Measurements from ENCODE around the gene SHLD1.

The SHLD1 gene

GRCh38 chr20:5757949-5758348 is 7.7 kb downstream of the SHLD1 start:
- Histone ChIP-seq H4K20me1 (ENCODE audit: insufficient read depth, low read length) (no peaks in the 10 kb centered on the region), H3K4me2 (ENCODE audit: low read depth, low read length) (no peak overlapping the region), H3K4me1 (ENCODE audit: low read length) (no peaks in the 10 kb centered on the region), H3K9ac (ENCODE audit: low read length) (no peak overlapping the region), H3K9me2 (replicated peaks; ENCODE audit: insufficient read depth, low read length) (no peaks in the 10 kb centered on the region), H3F3A (ENCODE audit: insufficient read depth, low read length) (no peaks in the 10 kb centered on the region), H3K27ac (ENCODE audit: low read length) (no peak overlapping the region), H2AFZ (ENCODE audit: low read length) (no peak overlapping the region), H3K27me3 (replicated peaks; ENCODE audit: insufficient read depth, low read length) (no peaks in the 10 kb centered on the region), H3K9me3 (replicated peaks; ENCODE audit: insufficient read depth, low read length) (no peaks in the 10 kb centered on the region), H3K4me3 (ENCODE audit: low read length) (no peak overlapping the region), H3K36me3 (replicated peaks; ENCODE audit: insufficient read depth, low read length) (no peaks in the 10 kb centered on the region), H3K79me2 (ENCODE audit: low read length) (no peaks in the 10 kb centered on the region)
- DNase-seq = no peak
- no peak for TF ChIP-seq EZH2 (optimal IDR thresholded peaks at IDR 0.05; ENCODE audit: low read depth, low read length)
- no peak for TF ChIP-seq CTCF (IDR thresholded peaks at IDR 0.05; ENCODE audit: low read length)
- TF ChIP-seq EZH2phosphoT487 (IDR thresholded peaks at IDR 0.05; ENCODE audit: low read length) = no peak

- H3K9me2 ChIP-seq (replicated peaks; ENCODE audit: insufficient read depth, low read length) = no peaks in the 10 kb centered on the region
- H3F3A ChIP-seq (ENCODE audit: insufficient read depth, low read length) = peaks cover 11% of the 10 kb centered on the region
- no peaks in the 10 kb centered on the region for H3K36me3 ChIP-seq (replicated peaks; ENCODE audit: insufficient read depth, low read length)
- H3K9me3 ChIP-seq (replicated peaks; ENCODE audit: insufficient read depth, low read length) = no peaks in the 10 kb centered on the region
- no peak overlapping the region for H2AFZ ChIP-seq (ENCODE audit: low read length)
- no peak overlapping the region for H3K27ac ChIP-seq (ENCODE audit: low read length)
- no peak overlapping the region for H3K4me3 ChIP-seq (ENCODE audit: low read length)
- H4K20me1 ChIP-seq (ENCODE audit: insufficient read depth, low read length) = no peaks in the 10 kb centered on the region
- no peaks in the 10 kb centered on the region for H3K27me3 ChIP-seq (replicated peaks; ENCODE audit: insufficient read depth, low read length)
- DNase-seq = no peak
- H3K4me1 ChIP-seq (ENCODE audit: low read length) = peaks cover 14% of the 10 kb centered on the region
- H3K79me2 ChIP-seq (ENCODE audit: low read length) = no peaks in the 10 kb centered on the region
- TF ChIP-seq CTCF (IDR thresholded peaks at IDR 0.05; ENCODE audit: low read length) (no peak), EZH2 (optimal IDR thresholded peaks at IDR 0.05; ENCODE audit: low read depth, low read length) (no peak), EZH2phosphoT487 (IDR thresholded peaks at IDR 0.05; ENCODE audit: low read length) (no peak)
- H3K4me2 ChIP-seq (ENCODE audit: low read depth, low read length) = no peak overlapping the region
- H3K9ac ChIP-seq (ENCODE audit: low read length) = no peak overlapping the region
Measured at GRCh38 chr20:5766085-5766764, 16.0 kb downstream of the SHLD1 start.

GRCh38 chr20:5767493-5768098 is 17.4 kb downstream of the SHLD1 start:
- no peaks in the 10 kb centered on the region for H3K79me2 ChIP-seq (ENCODE audit: low read length)
- peaks cover 17% of the 10 kb centered on the region for H3K4me1 ChIP-seq (ENCODE audit: low read length)
- H2AFZ ChIP-seq (ENCODE audit: low read length) = no peak overlapping the region
- H3K27me3 ChIP-seq (replicated peaks; ENCODE audit: insufficient read depth, low read length) = no peaks in the 10 kb centered on the region
- no peak overlapping the region for H3K4me2 ChIP-seq (ENCODE audit: low read depth, low read length)
- no peak overlapping the region for H3K4me3 ChIP-seq (ENCODE audit: low read length)
- no peak for TF ChIP-seq EZH2phosphoT487 (IDR thresholded peaks at IDR 0.05; ENCODE audit: low read length)
- TF ChIP-seq EZH2 (optimal IDR thresholded peaks at IDR 0.05; ENCODE audit: low read depth, low read length) = no peak
- TF ChIP-seq CTCF (IDR thresholded peaks at IDR 0.05; ENCODE audit: low read length) = no peak
- peaks cover 16% of the 10 kb centered on the region for H3F3A ChIP-seq (ENCODE audit: insufficient read depth, low read length)
- H3K27ac ChIP-seq (ENCODE audit: low read length) = no peak overlapping the region
- no peak for DNase-seq
- H3K9ac ChIP-seq (ENCODE audit: low read length) = no peak overlapping the region
- H3K9me3 ChIP-seq (replicated peaks; ENCODE audit: insufficient read depth, low read length) = no peaks in the 10 kb centered on the region
- H4K20me1 ChIP-seq (ENCODE audit: insufficient read depth, low read length) = no peaks in the 10 kb centered on the region
- no peaks in the 10 kb centered on the region for H3K36me3 ChIP-seq (replicated peaks; ENCODE audit: insufficient read depth, low read length)
- no peaks in the 10 kb centered on the region for H3K9me2 ChIP-seq (replicated peaks; ENCODE audit: insufficient read depth, low read length)

Measured in MM.1S (cell line).